GM19238 (cell line): Measurements from ENCODE around the gene LILRB4.
"Not testable (repeated sequence)": the region's sequence is repeated elsewhere in the genome, so short reads cannot be mapped to it uniquely, and the experiment has no call there.

Experiments used
- DNase-seq: peaks from one replicate; pipeline ENCODE4 v3.0.0; 2011; ENCODE audit warnings: low spot score; ENCODE audit not compliant: insufficient read length

The LILRB4 gene

DNA sequence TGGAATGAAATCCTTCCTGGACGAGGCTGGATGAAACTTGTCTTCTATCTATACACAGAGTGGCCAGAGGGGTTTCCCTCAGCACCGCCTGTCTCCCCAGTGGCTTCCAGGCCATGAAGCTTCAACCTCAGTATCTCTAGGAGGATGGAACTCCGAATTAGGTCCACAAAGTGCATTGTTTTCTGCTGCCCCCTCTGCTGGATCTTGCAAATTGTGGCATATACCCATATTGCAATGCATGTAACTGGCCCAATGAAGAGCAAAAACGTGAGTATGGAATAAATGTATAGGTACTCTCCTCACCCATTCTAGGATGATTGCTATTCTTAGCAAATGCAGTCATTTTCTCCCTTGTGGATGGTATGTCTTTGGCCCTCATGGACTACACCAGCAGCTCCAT, 14.7 kb upstream of the LILRB4 start:
- no peak for DNase-seq

DNA sequence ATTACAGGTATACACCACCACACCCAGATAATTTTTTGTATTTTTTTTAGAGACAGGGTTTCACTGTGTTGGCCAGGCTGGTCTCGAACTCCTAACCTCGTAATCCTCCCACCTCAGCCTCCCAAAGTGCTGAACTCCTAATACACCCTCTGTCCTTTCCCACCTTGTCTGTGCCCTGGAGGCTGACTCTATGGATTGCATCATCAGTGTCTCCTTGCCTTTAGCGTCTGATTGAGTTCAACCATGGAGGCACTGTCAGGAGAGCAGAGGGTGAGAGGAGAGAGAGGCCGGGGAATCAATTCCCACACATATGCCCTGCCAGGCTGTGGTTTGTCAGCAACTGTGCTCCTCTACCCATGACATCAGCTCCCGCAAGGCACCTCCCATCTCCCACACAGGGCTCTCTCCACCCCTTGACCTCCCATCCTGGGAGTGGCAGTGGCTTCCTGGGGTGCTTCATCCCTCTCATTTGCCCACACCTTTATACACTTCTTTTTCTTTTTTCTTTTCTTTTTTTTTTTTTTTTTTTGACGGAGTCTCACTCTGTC, 12.6 kb upstream of the LILRB4 start:
- DNase-seq = no peak

DNA sequence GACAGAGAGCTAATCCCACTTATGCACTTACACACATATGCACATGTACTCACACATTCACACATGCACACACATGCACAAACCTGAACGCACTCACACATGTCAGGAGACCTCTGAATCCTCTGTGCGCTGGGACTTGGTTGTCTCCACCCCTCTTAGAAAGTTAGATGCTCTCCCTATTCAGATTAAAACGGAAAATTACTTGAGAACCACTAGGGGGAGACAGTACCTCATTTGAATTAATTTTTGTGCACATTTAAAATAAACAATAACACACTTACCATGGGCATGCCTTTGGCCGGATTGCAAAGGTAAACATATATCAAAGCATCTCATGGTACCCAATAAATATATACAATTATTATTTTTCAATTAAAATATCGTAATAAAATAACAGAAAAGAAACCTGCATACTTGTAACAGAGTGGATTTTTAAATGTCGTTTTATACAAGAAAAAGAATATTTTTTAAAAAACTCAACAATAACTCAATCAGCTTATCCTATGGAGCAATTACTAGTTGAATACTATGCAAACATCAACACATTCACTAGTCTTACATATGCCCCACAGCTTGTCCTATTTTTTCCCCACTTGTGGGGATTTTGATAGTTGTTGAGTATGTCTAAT, 9.5 kb upstream of the LILRB4 start:
- peak; percentile 37 for DNase-seq

DNA sequence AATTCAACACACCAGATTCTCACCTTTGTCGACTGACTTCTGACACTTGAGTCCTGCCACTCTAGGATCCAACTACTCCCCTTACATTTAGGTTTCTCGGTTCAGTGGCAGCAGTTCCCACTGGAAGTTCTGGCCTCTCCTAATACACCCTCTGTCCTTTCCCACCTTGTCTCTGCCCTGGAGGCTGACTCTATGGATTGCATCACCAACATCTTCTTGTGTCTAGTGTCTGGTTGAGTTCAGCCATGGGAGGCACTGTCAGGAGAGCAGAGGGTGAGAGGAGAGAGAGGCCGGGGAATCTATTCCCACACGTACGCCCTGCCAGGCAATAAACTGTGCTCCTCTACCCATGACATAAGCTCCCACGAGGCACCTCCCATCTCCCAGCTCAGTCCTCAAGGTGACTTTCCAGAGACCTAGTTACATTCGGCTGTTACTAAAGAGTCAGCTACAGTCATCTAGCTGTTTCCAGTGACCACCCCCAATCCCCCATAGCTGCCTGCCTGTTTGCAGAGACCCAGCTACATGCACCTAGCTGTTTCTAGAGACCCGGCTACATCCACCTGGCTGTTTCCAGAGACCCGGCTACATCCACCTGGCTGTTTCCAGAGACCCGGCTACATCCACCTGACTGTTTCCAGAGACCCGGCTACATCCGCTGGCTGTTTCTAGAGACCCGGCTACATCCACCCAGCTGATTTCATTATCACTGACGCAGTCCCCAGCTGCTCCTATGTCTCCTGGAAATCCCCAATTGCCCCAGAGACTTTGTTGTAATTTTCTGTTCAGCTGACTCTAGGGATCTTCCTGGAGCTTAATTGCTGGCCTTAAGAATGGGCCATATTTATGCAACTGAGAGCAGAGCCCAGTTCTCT, 8.1 kb upstream of the LILRB4 start:
- no peak for DNase-seq

DNA sequence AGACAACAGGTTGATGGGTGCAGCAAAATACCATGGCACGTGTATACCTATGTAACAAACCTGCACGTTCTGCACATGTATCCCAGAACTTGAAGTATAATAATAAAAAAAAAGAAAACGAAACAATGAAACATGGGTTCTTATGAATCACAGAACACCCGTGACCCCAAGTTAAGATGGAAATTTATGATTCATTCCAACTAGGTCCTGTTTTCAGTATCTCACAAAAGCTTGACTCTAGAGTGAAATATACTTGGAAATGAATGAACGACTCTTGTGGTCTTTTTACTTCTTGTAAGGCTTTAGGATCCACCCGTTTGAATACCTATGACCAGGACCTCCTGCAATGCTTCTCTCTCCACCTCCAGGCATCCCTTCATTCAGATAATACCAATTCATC, 3.5 kb upstream of the LILRB4 start:
- DNase-seq = no peak

DNA sequence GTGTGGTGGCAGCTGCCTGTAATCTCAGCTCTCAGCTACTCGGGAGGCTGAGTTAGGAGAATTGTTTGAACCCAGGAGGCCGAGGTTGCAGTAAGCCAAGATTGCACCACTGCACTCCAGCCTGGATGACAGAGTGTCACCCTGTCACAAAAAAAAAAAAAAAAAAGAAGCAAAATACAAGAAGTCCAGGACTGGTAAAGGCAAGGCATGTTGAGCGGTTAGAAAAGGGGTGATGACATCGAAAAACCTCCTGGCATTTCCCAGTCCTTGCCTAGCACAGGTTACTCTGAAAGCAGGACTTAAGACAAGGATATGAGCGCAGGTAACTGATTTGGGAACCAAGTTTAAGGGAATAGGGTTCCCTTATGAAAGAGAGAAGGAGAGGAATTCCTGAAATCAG, 2.5 kb upstream of the LILRB4 start:
- no peak for DNase-seq

DNA sequence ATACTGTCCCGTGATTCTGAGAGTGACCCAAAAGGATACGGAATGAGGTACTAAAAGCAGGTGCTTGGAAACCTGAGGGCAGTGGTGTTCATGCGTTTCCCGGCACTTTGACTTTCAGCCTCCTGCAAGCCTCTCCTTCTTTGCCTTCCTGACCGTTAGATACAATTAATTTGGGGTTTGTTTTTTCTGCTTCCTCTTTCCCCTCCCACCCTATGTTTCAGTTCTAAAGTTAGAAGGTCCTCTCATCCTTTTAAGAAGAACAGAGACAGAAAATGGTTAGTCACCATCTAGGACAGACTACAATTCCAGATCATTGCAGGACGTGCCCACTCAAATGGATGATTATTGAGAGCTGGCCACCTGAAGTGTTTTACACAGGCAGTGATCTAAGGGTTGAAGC, 1.8 kb upstream of the LILRB4 start:
- DNase-seq = peak; percentile 30

DNA sequence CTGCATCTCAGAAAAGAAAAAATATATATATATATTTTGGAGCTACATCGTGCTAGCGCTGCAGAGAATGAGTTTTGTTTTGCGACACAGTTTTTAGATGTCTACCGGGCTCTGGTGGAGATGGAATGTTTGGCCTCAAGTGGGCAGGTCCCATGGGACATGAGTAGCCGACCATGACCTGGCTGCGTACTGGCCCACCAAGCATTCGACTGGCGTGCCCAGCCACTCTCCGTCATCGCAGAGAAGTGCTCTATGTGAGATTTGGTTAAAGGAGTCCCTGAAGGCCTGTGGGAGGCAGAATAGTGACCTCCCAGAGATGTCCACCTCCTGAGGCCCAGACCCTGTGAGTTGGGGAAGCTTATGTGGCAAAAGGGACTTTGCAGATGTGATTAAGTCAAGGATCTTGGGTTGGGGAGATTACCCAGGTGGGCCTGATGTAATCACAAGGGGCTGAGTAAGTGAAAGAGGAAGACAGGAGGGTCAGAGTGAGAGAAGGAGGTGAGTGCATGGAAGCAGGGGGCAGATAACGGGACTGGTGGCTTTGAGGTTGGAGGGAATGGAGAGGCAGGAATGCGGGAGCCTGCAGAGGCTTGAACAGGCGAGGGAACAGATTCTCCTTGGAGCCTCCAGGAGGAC, 821 bp upstream of the LILRB4 start:
- no peak for DNase-seq

DNA sequence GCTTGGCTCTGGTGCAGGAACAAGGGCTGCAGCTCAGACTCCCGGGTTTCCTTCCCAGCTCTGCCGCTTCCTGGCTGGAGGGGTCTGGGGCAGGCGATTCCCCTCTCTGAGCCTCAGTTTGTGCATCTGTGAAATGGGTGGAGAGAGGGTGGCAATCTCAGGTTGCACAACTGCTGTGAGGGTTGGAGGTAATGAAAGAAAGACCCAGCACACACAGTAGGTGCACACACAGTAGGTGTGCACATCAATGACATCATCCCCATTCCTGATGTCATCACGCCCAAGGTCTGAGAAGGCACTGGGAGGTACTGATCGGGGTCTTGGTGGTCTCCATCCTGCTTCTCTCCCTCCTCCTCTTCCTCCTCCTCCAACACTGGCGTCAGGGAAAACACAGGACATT, 2.7 kb downstream of the LILRB4 start:
- no peak for DNase-seq

DNA sequence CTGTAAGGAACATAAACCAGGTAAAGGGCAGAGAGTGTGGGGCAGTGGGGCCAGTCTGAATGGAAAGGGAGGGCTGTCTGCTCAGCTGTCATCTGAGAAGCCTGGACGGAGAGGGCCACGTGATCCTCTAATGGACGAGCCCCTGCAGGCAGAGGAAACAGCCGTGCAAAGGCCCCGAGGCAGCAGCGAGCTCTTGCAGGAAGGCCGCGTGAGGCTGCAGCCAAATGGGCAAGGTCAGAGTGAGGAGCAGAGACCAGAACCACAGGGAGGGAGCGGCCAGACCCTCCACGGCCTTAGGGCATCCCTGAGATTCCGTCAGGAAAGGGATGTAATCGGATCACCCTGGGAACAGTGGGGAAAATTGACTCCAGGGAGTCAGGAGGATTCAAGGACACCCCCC, 4.4 kb downstream of the LILRB4 start:
- DNase-seq = no peak

DNA sequence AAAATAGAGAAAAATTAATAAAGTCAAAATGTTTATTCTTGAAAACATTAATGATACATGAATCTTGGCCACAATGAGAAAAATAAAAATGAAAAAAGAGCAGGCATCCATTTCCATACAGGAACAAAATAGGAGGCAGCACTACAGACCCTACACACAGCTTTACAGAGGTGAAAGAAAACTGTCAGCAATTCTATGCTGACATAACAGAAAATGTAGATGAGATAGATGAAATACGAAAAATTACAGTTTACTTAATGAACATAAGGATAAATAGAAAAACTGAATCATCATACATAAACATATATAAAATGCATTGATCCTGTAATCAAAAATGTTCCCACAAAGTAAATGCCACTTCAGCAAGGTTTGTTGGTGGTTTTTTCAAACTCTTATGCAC, 5.6 kb downstream of the LILRB4 start:
- DNase-seq = no peak

DNA sequence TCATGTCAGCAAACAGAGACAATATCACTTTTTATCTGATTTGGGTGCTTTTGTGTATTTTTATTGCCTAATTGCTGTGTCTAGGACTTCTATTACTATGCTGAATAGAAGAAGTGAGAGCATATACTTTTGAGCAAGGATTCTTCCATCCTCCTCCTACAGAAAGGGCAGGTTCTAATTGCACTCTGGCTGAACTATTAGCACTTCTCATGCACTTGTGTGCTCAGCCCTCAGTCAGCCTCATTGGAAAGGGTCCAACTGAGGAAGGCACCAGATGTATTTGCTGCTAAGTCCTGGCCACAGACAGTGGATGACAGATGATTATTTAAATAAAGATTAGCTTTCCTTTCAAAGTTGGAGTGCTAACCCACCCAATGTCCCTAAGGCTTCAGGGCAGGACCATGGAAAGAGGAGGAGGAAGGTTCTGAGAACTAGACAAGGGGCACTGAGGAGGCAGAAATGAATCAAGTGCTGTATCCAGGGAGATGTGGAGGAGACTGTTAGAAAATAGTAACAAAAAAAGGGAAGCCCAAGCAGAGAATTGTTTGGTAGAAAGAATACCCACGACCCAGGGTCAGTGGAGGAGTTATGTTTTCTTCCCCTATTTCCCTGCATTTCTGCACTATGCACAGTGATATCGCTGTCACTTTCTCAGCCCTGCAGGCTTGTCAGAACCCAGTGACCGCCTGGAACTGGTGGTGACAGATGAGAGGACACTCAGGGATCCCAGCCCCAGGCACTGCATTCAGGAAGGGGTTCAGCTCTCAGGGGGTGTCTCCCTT, 8.0 kb downstream of the LILRB4 start:
- DNase-seq = no peak

DNA sequence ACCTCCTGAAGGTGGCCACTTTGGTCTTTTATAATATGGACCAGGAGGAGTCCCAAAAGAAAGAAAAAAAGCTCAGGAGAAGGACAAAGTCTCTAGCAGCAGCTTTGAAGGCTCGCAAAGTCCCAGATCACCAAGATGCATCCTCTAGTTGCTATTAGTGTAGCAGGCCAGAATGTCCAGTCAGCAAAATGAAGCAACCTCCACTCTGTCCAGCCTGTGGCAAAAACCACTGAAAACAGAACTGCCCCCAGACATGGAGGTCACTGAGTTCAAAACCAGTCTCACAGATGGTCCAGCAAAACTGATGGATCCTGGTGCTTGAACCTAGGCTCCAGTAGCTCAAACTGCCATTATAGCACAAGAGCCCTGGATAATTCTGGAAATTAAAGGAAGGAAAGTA, 10.4 kb downstream of the LILRB4 start:
- no peak for DNase-seq

DNA sequence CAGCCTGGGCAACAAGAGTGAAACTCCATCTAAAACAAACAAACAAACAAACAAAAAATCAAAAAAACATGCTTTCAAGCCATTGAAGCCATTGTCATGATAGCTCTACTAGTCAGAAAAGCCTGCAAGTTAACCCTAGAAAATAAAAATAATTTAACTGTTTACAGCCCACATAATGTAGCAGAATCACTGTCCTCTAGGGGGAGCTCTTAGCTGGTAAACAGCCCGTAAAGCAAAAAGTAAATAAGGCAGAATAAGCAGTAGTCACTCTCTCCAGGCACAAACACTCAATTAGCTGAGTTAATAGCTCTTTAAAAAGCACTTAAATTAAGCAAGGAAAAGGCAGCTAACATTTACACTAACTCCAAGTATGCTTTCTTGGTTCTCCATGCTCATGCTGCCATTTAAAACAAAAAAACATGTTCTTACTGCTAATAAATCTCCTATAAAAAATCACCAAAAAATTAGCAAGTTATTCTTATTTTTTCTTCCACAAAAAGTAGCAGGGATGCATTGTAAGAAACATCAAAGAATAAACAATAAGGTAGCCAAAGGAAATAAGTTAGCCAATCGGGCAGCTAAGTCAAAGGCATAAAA, 11.3 kb downstream of the LILRB4 start:
- no peak for DNase-seq

DNA sequence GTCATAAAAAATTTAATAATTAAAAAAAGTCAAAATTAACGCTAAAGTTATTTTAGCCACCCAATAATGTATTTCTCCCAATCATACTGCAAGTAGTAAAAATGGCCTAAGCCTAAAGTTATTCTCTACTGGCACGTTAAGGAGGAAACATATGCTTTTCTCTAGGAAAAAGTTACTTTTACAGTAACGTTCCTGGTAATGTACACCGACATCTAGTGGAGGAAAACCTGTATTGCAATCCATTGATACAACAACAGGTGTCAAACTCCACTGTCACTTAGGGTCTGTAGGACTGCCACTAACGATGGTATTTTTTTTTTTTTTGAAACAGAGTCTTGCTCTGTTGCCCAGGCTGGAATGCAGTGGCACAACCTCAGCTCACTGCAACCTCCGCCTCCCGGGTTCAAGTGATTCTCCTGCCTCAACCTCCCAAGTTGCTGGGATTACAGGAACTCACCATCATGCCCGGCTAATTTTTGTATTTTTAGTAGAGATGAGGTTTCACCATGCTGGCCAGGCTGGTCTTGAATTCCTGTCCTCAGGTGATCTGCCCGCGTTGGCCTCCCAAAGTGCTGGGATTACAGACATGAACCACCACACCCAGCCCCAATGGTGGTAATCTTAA, 13.5 kb downstream of the LILRB4 start:
- peak; percentile 42 for DNase-seq

DNA sequence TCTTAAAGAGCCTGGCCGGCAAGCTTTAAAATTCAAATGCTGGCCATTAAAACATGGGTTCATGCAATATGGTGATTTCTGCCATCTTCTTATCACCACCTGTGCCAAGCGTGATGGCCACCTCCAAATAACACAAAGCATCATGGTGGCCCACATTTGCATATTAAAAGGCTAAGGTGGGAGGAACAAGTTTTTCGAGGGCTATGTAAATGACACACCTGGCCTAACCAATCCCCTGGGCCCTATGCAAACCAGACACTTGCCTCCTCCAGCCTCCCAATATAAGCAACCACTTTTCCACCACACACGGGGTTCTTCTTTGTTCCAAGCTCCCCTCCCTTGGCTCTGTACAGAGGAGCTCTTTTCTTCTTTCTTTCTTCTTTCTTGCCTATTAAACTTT, 14.4 kb downstream of the LILRB4 start:
- DNase-seq = no peak

DNA sequence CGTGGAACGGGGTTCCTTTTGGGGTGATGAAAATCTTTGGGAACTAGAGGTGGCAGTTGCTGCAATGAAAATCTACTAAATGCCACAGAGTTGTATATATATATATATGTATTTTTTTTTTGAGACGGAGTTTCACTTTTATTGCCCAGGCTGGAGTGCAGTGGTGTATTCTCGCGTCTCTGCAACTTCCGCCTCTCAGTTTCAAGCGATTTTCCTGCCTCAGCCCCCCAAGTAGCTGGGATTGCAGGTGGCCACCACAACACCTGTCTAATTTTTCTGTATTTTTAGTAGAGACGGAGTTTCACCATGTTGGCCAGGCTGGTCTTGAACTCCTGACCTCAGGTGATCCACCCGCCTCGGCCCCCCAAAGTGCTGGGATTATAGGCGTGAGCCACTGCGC, 18.8 kb downstream of the LILRB4 start:
- not testable (repeated sequence) for DNase-seq

DNA sequence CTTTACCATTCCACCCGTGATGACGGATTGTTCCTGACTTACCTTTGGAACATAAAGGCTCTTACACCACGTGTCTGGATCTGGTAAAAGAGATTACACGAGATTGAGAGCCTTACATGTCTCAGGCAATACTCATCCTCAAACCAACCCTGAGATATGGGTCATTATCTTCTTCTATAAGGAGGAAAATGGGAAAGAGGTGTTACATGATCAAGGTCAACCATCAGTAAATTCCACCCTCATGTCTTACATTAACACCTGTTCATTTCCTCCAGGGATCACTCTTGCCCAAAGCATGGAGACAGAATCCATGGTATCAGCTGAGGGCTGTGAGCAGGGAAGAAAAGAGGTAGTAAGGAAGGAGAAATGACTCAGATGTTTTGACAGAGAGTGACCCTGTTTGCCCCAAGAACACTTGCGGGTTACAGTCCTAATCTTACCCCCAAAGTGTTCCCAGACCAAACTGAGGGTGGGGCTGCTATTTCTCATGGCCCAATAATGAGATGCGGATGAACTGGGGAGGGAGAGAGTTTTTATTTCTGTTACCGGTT, 19.6 kb downstream of the LILRB4 start:
- DNase-seq = no peak

DNA sequence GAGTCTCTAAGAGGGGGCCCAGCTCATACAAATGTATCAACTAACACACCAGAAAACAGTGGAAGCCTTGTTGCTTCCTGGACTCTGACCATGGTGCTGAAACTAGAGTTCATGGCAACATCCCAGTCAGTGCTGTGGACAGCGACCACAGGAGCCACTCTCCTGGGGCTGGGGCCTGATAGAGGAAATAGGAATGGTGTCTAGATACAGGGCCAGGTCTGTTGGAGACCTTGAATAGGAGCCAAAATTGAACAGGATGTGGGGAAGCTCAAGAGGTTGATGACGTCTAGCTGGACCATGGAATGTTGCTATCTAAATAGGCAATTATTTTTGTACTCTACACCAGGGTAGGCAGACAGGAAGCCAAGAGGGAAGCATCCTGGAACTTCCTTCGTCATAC, 21.7 kb downstream of the LILRB4 start:
- DNase-seq = no peak

DNA sequence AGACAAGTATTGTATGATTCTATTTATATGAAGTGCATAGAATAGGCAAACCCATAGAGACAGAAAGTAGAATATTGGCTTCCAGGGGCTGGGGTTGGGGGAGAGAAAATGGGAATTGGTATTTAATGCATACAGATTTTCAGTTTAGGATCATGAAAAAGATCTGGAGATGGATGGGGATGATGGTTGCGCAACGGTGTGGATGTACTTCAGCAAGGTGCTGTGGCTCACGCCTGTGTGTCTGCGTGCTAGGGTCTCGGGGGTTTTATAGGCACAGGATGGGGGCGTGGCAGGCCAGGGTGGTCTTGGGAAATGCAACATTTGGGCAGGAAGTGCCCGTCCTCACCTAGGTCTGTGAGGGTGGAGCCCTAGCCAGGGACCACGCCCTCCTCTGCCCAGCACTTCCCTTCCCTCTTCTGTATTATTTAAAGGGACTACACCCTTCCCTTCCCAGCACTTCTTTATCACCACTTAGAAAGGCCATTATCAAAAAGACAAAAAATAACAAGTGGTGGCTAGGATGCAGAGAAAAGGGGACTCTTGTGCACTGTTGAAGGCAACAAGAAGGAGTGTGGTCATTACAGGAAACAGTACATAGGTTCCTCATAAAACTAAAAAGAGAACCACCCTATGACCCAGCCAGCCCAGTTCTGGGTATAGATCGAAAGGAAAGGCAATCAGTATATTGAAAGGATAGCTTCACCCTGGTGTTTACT, 29.0 kb downstream of the LILRB4 start:
- DNase-seq = no peak
